ENCODE data around the gene SLC12A1.
"Not testable (repeated sequence)": the region's sequence is repeated elsewhere in the genome, so short reads cannot be mapped to it uniquely, and the experiment has no call there.

SLC12A1 gene

DNA sequence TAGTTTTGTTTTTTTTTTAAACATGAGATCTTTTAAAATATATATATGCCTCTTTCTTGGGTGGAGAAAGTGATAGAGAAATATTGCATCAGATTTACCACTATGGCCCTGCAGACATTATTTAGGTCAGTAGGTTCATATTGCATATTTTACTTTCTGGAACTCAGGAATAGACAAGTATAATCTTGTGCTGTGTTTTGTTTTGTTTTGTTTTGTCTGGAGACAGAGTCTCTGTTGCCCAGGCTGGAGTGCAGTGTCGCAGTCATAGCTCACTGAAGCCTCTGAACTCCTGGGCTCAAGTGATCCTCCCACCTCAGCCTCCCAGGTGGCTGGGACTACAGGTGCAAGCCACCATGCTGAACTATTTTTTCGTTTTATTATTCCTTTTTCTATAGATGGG lies 103.6 kb downstream of the SLC12A1 start:
- no peak for DNase-seq (ENCODE audit: low spot score)

DNA sequence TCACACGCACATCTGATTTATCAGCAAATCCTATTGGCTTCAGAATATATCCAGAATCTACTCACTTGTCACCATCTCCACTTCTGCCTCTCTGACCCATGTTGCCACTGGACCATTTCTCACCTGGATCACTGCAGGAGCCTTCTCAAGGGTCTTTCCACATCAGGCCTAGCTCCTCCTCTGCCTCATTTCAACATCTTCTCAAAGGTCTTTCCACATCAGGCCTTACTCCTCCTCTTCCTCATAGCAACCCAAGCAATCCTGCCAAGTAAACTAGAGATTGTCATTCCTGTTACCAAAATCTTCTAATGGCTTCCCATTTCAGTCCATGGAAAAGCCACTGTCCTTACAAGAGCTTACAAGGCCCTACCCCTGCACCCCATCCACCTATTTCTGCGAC lies 107.1 kb downstream of the SLC12A1 start:
- DNase-seq (ENCODE audit: low spot score), result no peak

DNA sequence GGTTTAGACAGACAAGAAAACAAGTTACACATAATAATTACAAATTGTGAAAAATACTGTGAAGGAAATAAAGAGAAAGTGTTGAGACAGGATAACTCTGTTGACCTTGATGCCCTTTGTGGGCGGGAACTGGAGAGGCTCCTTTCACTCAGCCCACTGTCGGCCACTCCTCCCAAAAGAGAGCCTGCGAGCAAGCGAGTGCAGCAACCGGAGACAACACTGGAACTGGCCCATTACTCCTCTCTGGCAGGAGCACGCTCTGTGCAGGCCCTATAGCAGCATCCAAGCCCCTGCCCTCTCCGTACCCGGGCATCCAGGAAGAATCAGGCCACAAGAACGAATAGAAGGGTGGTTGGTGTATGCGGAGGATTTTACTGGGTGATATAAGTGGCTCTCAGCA lies 108.9 kb downstream of the SLC12A1 start:
- DNase-seq (ENCODE audit: low spot score), result no peak

GRCh38 chr15:48317221-48317620 lies 111.1 kb downstream of the SLC12A1 start:
- DNase-seq (ENCODE audit: low spot score), result no peak

GRCh38 chr15:48318131-48318530 lies 112.0 kb downstream of the SLC12A1 start:
- no peak for DNase-seq (ENCODE audit: low spot score)

- DNase-seq (ENCODE audit: low spot score), result no peak
Measured at GRCh38 chr15:48323294-48323693, 117.2 kb downstream of the SLC12A1 start.

- no peak for DNase-seq (ENCODE audit: low spot score)
Measured at GRCh38 chr15:48324949-48325348, 118.8 kb downstream of the SLC12A1 start.

- no peak for DNase-seq (ENCODE audit: low spot score)
Measured at GRCh38 chr15:48325400-48325799, 119.3 kb downstream of the SLC12A1 start.

DNA sequence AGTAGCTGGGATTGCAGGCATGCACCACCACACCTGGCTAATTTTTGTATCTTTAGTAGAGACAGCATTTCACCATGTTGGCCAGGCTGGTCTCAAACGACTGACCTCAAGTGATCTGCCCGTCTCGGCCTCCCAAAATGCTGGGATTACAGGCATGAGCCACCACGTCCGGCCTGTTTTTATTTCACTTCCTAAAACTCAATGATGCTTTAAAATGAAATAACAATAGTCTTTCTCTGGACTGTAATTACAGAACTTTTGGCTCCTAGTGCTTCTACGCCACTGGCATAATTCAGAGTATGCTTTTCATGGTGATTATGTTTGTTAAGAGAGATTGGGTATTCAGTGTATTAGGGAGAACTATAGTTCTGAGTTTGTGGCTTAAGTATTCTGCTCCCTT lies 120.1 kb downstream of the SLC12A1 start:
- DNase-seq (ENCODE audit: low spot score), result not testable (repeated sequence)

- no peak for DNase-seq (ENCODE audit: low spot score)
Measured at GRCh38 chr15:48330105-48330785, 124.1 kb downstream of the SLC12A1 start.

DNA sequence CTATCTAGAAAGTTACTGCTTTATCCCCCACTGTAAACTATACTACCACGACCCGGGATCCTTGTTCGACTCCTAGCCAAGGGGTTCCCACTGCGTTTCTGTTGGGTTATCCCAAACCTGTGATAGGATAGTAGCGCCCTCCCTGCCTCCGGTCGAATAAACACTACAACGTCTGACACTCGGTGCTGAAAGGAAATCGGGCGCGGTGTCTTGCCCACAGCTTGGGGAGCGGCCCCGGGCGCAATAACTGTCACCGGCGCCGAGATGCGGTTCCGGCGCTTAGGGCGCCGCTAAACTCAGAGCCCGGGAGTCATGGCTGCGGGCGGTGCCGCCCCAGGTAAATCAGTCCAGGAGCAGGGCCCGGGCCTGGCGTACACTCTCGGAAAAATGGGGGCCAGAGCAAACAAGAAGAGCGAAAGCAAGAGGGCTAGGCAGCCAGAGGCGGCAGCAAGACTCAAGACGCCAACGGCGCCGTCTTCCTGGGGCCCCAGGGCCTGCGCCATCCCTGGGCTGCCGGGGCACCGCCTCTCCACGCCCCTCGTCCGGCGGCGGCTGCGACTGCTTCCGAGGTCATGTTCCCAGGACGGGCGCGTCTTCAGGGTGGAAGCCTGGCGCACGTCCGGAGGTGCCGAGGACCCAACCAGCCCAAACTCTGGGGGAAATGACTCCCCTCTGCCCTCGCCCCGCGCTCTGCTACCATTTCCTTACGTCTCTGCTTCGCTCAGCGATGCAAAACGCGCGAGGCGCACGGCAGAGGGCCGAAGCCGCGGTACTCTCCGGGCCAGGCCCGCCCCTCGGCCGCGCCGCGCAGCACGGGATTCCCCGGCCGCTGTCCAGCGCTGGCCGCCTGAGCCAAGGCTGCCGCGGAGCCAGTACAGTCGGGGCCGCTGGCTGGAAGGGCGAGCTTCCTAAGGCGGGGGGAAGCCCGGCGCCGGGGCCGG lies 125.0 kb downstream of the SLC12A1 start, which contains the start of gene DUT:
Gene DUT, plus strand, starts transcription at position 575 of the 941 bp plus-strand sequence. Its CDS starts 87 bp downstream, at position 662.
- peak; percentile 69 for DNase-seq (ENCODE audit: low spot score)

DNA sequence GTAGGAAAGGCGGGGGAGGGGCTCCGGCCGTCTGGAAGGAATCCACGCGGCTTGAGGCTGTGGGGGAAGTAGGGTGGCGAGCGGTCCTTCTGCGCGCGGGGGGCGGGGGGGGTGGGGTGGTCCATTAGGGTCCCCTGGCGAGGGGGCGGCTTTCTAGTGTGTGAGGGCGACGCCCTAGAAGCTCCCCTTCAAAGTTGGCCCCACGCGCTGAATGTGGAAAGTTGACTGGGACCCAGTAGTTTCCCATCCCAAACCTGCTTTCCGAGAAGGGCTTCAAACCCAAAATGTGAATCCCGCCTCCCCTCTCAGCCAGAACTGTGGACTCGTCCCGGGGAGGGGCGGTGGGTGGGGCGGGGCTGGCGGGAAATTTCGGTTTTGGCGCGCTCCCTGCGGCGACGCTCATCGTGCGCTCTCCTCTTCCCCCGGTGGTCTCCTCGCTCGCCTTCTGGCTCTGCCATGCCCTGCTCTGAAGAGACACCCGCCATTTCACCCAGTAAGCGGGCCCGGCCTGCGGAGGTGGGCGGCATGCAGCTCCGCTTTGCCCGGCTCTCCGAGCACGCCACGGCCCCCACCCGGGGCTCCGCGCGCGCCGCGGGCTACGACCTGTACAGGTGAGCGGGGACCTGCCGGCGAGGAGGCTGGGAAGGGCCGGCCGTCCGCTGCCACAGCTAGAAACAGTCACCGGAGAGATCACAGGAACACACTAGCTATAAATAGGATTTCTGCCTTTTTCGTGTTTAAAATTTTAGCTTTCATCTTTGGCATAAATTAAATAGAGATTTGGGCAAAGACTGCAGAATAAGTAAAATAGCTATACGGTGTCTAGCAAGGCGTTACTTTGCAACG lies 125.9 kb downstream of the SLC12A1 start:
- peak; percentile 51 for DNase-seq (ENCODE audit: low spot score)

GRCh38 chr15:48332642-48333034 lies 126.5 kb downstream of the SLC12A1 start:
- no peak for DNase-seq (ENCODE audit: low spot score)

GRCh38 chr15:48333540-48333939 lies 127.4 kb downstream of the SLC12A1 start:
- no peak for DNase-seq (ENCODE audit: low spot score)

- no peak for DNase-seq (ENCODE audit: low spot score)
Measured at GRCh38 chr15:48334260-48334659, 128.2 kb downstream of the SLC12A1 start.

DNA sequence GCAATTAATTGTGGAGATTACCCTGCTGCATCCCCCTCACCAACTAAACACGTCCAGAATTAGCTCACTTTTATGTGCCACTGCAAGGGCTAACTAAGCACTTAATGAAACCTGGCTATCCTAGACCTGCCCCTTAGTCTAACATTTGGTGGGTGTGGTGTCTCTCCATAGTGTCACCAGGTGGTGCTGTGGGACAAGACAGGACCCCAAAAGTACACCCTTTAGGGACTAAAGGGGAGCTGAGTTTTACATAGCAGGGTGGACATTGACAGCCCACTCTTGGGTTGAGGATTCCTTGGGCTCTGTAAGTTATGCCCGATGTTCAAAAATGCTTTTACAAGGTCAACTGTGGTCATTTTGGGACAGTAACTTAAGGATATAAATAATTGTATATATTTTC lies 130.8 kb downstream of the SLC12A1 start:
- no peak for DNase-seq (ENCODE audit: low spot score)

- no peak for DNase-seq (ENCODE audit: low spot score)
Measured at GRCh38 chr15:48337607-48338006, 131.5 kb downstream of the SLC12A1 start.

GRCh38 chr15:48340111-48340510 lies 134.0 kb downstream of the SLC12A1 start:
- DNase-seq (ENCODE audit: low spot score), result no peak

GRCh38 chr15:48343865-48344264 lies 137.8 kb downstream of the SLC12A1 start:
- DNase-seq (ENCODE audit: low spot score), result no peak

DNA sequence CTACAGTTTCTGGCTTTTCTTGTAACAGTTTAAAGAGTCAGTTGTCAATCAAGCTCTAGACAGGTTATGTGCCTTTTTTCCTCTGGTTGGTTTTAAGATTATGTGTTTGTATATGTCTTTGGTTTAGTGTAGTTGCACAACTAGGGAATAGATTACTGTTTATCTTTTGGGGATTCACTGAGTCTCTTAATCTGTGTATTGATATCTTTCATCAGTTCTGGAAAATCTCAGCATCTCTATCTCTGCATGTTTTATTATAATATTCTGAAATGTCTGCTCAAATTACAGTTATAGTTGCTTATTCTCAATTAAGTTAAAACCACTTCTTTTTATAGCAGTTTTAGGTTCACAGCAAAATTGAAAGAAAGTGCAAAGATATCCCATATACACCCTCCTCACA lies 139.4 kb downstream of the SLC12A1 start:
- no peak for DNase-seq (ENCODE audit: low spot score)

GRCh38 chr15:48352474-48353072 lies 146.5 kb downstream of the SLC12A1 start:
- DNase-seq (ENCODE audit: low spot score), result peak; percentile 37

All from HuH-7 (cell line).